HCT116 (cell line): ENCODE data around the gene CCDC106. TPM values are rescaled to one million over a fixed set of nuclear protein-coding genes. Genes with fewer than 3 reads are reported as not detected.

Source experiments
- ATAC-seq: fragments of 200-7000 bp; cut with Tn5 transposase; 2 replicates; pipeline ENCODE4 v1.9.1; 2020; ENCODE audit warnings: mild to moderate bottlenecking, moderate library complexity
- BruUV-seq: library from RNA; stranded (reverse); fragments of 400-500 nt; replicated peaks from 2 replicates; lab custom pipeline; 2021; lab: Mats Ljungman, UMichigan
- CTCF ChIA-PET: fragments of 300-600 bp; sonication (Branson Sonifier 250); formaldehyde crosslinking; loops from one replicate; lab custom pipeline; 2021; ENCODE audit warnings: antibody characterized with exemption; lab: Charles Lee
- POLR2A ChIA-PET: fragments of 300-600, 350-600 bp; sonication (Branson Sonifier 250); formaldehyde crosslinking; loops from one replicate; lab custom pipeline; 2021; ENCODE audit warnings: antibody characterized with exemption; lab: Charles Lee
- RAD21 ChIA-PET, 2 experiments: fragments of 300-600 bp; sonication (Branson Sonifier 250); formaldehyde crosslinking; loops; one replicate each; lab custom pipeline; 2023; ENCODE audit warnings: low total read pairs in 2 of 2; ENCODE audit not compliant: uncharacterized antibody in 2 of 2, unreplicated experiment in 2 of 2, low non-redundant PET in 1 of 2; lab: Charles Lee
- DNase-seq: peaks from one replicate; pipeline ENCODE4 v3.0.0-alpha.2; 2010; ENCODE audit warnings: low read depth, low spot score
- H2AFZ ChIP-seq: fragments of 200-600 bp; shearing (Covaris generic), sonication (generic); 2 replicates; pipeline ENCODE4 v1.6.1; 2017; ENCODE audit warnings: low read depth, mixed run types, mixed read lengths, antibody characterized with exemption, low read length; ENCODE audit not compliant: poor library complexity, severe bottlenecking
- H3K27ac ChIP-seq: 2 replicates; pipeline ENCODE4 v1.5.1; 2012; ENCODE audit warnings: low read depth, low read length
- H3K27me3 ChIP-seq: fragments of 200-600 bp; sonication (generic); 2 replicates; pipeline ENCODE4 v1.6.1; 2016; ENCODE audit warnings: mixed run types, low read length, mixed read lengths; ENCODE audit not compliant: insufficient read depth
- H3K36me3 ChIP-seq, 2 experiments: fragments of 200-500 bp in 1 of 2; fragments of 200-600 bp in 1 of 2; sonication (Bioruptor generic) in 1 of 2; sonication (generic) in 1 of 2; 2 replicates each; pipeline versions ENCODE4 v1.5.1 to v1.6.1; 2014 to 2016; ENCODE audit warnings: low read length in 2 of 2, inconsistent platforms in 1 of 2, mixed read lengths in 1 of 2, mixed run types in 1 of 2; ENCODE audit not compliant: insufficient read depth in 2 of 2, control insufficient read depth in 1 of 2
- H3K4me1 ChIP-seq, 2 experiments: fragments of 200-600 bp in 1 of 2; sonication (generic) in 1 of 2; 2 replicates each; pipeline versions ENCODE4 v1.5.1 to v1.6.1; 2012 to 2017; ENCODE audit warnings: low read length in 2 of 2, inconsistent platforms in 1 of 2, mild to moderate bottlenecking in 1 of 2, mixed read lengths in 1 of 2, mixed run types in 1 of 2, moderate library complexity in 1 of 2; ENCODE audit not compliant: insufficient read depth in 2 of 2, control insufficient read depth in 1 of 2
- H3K4me2 ChIP-seq: fragments of 200-600 bp; sonication (generic); 2 replicates; pipeline ENCODE4 v1.6.1; 2017; ENCODE audit warnings: mixed run types, low read length, mixed read lengths
- H3K4me3 ChIP-seq, 2 experiments: fragments of 200-600 bp in 1 of 2; sonication (generic) in 1 of 2; replicated peaks in 1 of 2; 2 replicates each; pipeline ENCODE4 v1.5.1; 2011 to 2016; ENCODE audit warnings: low read length in 2 of 2, control low read depth in 1 of 2, low read depth in 1 of 2, mild to moderate bottlenecking in 1 of 2, mixed read lengths in 1 of 2, mixed run types in 1 of 2
- H3K79me2 ChIP-seq: fragments of 200-600 bp; sonication (generic); 2 replicates; pipeline ENCODE4 v1.6.1; 2017; ENCODE audit warnings: mild to moderate bottlenecking, mixed run types, low read length, moderate library complexity, mixed read lengths; ENCODE audit not compliant: insufficient read depth
- H3K9ac ChIP-seq: fragments of 200-600 bp; sonication (generic); 2 replicates; pipeline ENCODE4 v1.6.1; 2016; ENCODE audit warnings: low read length, mixed read lengths
- H3K9me2 ChIP-seq: fragments of 200-600 bp; sonication (generic), shearing (Covaris generic); 2 replicates; pipeline ENCODE4 v1.6.1; 2017; ENCODE audit warnings: mixed run types, mild to moderate bottlenecking, moderate library complexity; ENCODE audit not compliant: insufficient read depth
- H3K9me3 ChIP-seq, 2 experiments: fragments of 200-500 bp in 1 of 2; fragments of 200-600 bp in 1 of 2; sonication (Bioruptor generic) in 1 of 2; sonication (generic) in 1 of 2; 2 replicates each; pipeline ENCODE4 v1.6.1; 2014 to 2017; ENCODE audit warnings: low read length in 2 of 2, mixed read lengths in 2 of 2, inconsistent platforms in 1 of 2, low read depth in 1 of 2, mild to moderate bottlenecking in 1 of 2, mixed run types in 1 of 2, moderate library complexity in 1 of 2; ENCODE audit not compliant: control insufficient read depth in 1 of 2, insufficient read depth in 1 of 2
- H4K20me1 ChIP-seq: fragments of 200-600 bp; sonication (generic), shearing (Covaris generic); 2 replicates; pipeline ENCODE4 v1.6.1; 2017; ENCODE audit warnings: mixed run types, mild to moderate bottlenecking, moderate library complexity; ENCODE audit not compliant: insufficient read depth
- ATF3 ChIP-seq: IDR thresholded peaks from 2 replicates; pipeline ENCODE4 v1.6.1; 2012
- FOSL1 ChIP-seq: IDR thresholded peaks from 2 replicates; pipeline ENCODE4 v1.6.1; 2012; ENCODE audit warnings: low read depth
- JUND ChIP-seq: IDR thresholded peaks from 2 replicates; pipeline ENCODE4 v1.6.1; 2012
- POLR2A ChIP-seq: IDR thresholded peaks from 2 replicates; pipeline ENCODE4 v1.7.0; 2011; ENCODE audit warnings: borderline replicate concordance; ENCODE audit not compliant: insufficient read depth, insufficient read length; ENCODE audit errors: extremely low read depth
- POLR2AphosphoS5 ChIP-seq: IDR thresholded peaks from 2 replicates; pipeline ENCODE4 v1.6.1; 2011; ENCODE audit warnings: mild to moderate bottlenecking, low read depth, low read length, moderate library complexity
- REST ChIP-seq: IDR thresholded peaks from 2 replicates; pipeline ENCODE4 v1.6.1; 2012; ENCODE audit warnings: low read depth
- SIN3A ChIP-seq: IDR thresholded peaks from 2 replicates; pipeline ENCODE4 v1.6.1; 2012; ENCODE audit warnings: low read depth
- SP1 ChIP-seq: IDR thresholded peaks from 2 replicates; pipeline ENCODE4 v1.6.1; 2012; ENCODE audit warnings: low read depth
- SRF ChIP-seq: IDR thresholded peaks from 2 replicates; pipeline ENCODE4 v1.6.1; 2012; ENCODE audit warnings: low read depth
- YY1 ChIP-seq: IDR thresholded peaks from 2 replicates; pipeline ENCODE4 v1.6.1; 2011; ENCODE audit warnings: low read length, low read depth, moderate library complexity, mild to moderate bottlenecking; ENCODE audit not compliant: insufficient replicate concordance; ENCODE audit errors: extremely low read depth
- ZFX ChIP-seq: fragments of 450-650 bp; IDR thresholded peaks from 2 replicates; pipeline ENCODE4 v1.6.1; 2017
- intact Hi-C: fragments of 100-400 bp; cut with micrococcal nuclease; formaldehyde crosslinking; loops from 2 replicates; pipeline ENCODE4 v1.10.0; 2022
- total RNA-seq: library from RNA; stranded (reverse); gene quantifications from one replicate; pipeline ENCODE4 v1.2.1, GENCODE V29; 2021; ENCODE audit not compliant: unreplicated experiment
- TF ChIP-seq, protein P1 (sequence below): IDR thresholded peaks from 2 replicates; pipeline ENCODE4 v1.6.1; 2012

The CCDC106 gene
- total RNA-seq, 1 experiment from 2014 or later: 1.0 TPM

DNA sequence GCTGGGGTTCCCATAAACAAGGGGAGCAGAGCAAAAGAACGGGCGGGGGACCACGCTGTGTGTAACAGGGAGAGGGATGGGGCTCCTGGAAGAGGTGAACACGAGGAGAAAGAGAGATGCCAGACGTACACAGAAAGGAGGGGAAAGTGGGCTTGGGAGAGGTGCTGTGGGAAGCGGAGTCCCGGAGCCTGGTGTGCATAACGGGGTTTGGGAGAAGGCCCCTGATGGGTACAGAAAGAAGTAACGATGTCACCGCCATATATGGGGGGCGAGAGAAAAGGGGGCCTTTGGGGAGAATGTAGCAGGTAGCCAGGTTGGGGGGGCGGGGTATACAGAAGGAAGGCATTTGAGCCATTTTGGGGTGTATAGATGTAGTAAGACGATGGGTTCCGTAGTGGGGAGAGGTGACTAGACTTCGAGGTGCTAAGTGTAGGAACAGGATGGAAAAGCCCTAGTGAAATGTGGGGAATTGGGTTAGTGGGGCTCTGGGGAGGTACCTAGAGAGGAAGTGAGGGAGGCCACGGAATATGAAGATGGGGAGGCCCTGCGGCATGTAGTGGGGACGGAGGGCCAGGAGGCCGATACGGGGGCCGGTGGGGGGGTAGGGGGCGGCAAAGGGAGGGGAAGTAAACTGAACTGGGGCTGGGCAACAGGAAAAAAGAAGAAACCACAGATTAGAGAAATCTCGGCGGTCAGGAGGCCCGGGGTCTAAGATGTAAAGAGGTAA, 6.4 kb upstream of the CCDC106 start:
- H3K36me3 ChIP-seq: peaks cover 12 to 14% of the 10 kb centered on the region in 2 experiments; a peak in 3 of 4 replicates
- CTCF ChIA-PET: interaction anchor here (0.6 to 2.8 kb wide), 2 partner anchors 13 to 30 kb away, joined by 3 to 12 read pairs; partner anchors contain the start of gene U2AF2
- peak; percentile 2; the same call in 1 of the 2 replicates for ATAC-seq
- H3K9me3 ChIP-seq: no peaks in the 10 kb centered on the region
- peaks cover 19 to 57% of the 10 kb centered on the region in 2 experiments; a peak in 3 of 4 replicates for H3K4me1 ChIP-seq
- TSS peak; percentile 29 for BruUV-seq
- no peaks in the 10 kb centered on the region for H3K27me3 ChIP-seq
- peak overlapping the region; percentile 94 to 97 for H3K4me3 ChIP-seq
- H3K9ac ChIP-seq: peak overlapping the region; percentile 99
- H4K20me1 ChIP-seq: no peaks in the 10 kb centered on the region
- peak overlapping the region; percentile 96 for H3K27ac ChIP-seq
- intact Hi-C loops: no loop called here
- TF ChIP-seq JUND (0 out of 2 replicates have a peak, but pooled peaks have one; percentile 7), FOSL1 (no peak), POLR2A (peak; percentile 54)
- H2AFZ ChIP-seq: no peak overlapping the region
- H3K9me2 ChIP-seq: no peaks in the 10 kb centered on the region
- H3K79me2 ChIP-seq: peaks cover 72% of the 10 kb centered on the region
- no peak for DNase-seq
- H3K4me2 ChIP-seq: peak overlapping the region; percentile 75
- RAD21 ChIA-PET: no interaction called here
- POLR2A ChIA-PET: interaction anchor here (1.3 to 1.9 kb wide), 2 partner anchors 13 to 17 kb away, joined by 4 to 15 read pairs; partner anchors contain the start of genes U2AF2 and ZNF784

DNA sequence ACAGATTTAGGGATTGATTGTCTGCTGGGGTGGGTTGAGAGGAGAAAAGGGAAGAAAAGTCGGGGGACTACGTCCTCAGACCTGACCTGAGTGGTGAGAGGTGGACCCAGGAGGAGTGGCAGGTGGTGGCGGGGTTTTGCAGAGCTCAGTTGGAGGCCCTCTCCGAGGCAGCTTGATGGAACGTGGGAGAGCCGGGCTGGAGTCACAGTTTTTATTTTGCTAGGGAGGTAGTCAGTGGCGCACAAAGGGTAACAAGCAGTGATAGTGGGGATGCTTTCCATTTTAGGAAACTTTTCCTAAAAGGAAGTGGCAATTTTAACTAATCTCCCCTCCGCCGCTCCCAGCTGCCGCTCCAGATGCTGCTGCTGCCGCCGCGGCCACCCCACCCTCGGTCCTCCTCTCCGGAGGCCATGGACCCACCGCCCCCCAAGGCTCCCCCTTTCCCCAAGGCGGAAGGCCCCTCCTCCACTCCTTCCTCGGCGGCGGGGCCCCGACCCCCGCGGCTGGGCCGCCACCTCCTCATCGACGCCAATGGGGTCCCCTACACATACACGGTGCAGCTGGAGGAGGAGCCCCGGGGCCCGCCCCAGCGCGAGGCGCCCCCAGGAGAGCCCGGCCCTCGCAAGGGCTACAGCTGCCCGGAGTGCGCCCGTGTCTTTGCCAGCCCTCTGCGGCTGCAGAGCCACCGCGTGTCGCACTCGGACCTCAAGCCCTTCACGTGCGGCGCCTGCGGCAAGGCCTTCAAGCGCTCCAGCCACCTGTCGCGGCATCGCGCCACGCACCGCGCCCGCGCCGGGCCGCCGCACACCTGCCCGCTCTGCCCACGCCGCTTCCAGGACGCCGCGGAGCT, 5.6 kb upstream of the CCDC106 start:
- intact Hi-C loops: no loop called here
- TF ChIP-seq SP1 (no peak), POLR2AphosphoS5 (peak; percentile 53), POLR2A (no peak), SRF (no peak), ZFX (peak; percentile 82), YY1 (no peak), ATF3 (no peak), SIN3A (0 out of 2 replicates have a peak, but pooled peaks have one; percentile 56), REST (no peak), JUND (no peak)
- TF ChIP-seq, protein P1, sequence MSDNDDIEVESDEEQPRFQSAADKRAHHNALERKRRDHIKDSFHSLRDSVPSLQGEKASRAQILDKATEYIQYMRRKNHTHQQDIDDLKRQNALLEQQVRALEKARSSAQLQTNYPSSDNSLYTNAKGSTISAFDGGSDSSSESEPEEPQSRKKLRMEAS: peak; percentile 75

More for the DNA sequence above, 5.6 kb upstream of the CCDC106 start:
- POLR2A ChIA-PET: interaction anchor here (0.6 to 1.9 kb wide), 6 partner anchors 8 to 495 kb away, joined by 3 to 15 read pairs (median 4); partner anchors contain the start of genes FIZ1, U2AF2 and ZNF784
- H2AFZ ChIP-seq: no peak overlapping the region
- BruUV-seq: no TSS peak
- no peaks in the 10 kb centered on the region for H3K9me2 ChIP-seq
- peaks cover 16 to 52% of the 10 kb centered on the region in 2 experiments; a peak in 3 of 4 replicates for H3K4me1 ChIP-seq
- peak; percentile 23 for ATAC-seq
- CTCF ChIA-PET: interaction anchor here (0.8 to 2.8 kb wide), 2 partner anchors 11 to 12 kb away, joined by 4 to 12 read pairs; partner anchors contain the start of gene U2AF2
- H3K27me3 ChIP-seq: no peaks in the 10 kb centered on the region
- peak overlapping the region; percentile 99 for H3K9ac ChIP-seq
- no peaks in the 10 kb centered on the region for H3K9me3 ChIP-seq
- H4K20me1 ChIP-seq: no peaks in the 10 kb centered on the region
- no peak for DNase-seq
- H3K27ac ChIP-seq: peak overlapping the region; percentile 96
- H3K36me3 ChIP-seq: peaks cover 10 to 12% of the 10 kb centered on the region in 2 experiments; a peak in 3 of 4 replicates
- RAD21 ChIA-PET: interaction anchor here (0.6 kb wide), 2 partner anchors 8 to 224 kb away, joined by 4 to 10 read pairs; no protein-coding TSS in a partner anchor
- H3K79me2 ChIP-seq: peaks cover 65% of the 10 kb centered on the region
- peak overlapping the region; percentile 94 to 97 for H3K4me3 ChIP-seq
- H3K4me2 ChIP-seq: peak overlapping the region; percentile 75
